Measurements from ENCODE around the gene TRIM62.

Gene TRIM62

GRCh38 chr1:33175865-33176264 lies 6.0 kb downstream of the TRIM62 start:
- TF ChIP-seq CTCF (IDR thresholded peaks at IDR 0.05; ENCODE audit: low read depth, low read length): no peak
- H3K4me3 ChIP-seq (ENCODE audit: low read depth, low read length): no peak overlapping the region

- H3K4me3 ChIP-seq (ENCODE audit: low read depth, low read length): no peak overlapping the region
- no peak for TF ChIP-seq CTCF (IDR thresholded peaks at IDR 0.05; ENCODE audit: low read depth, low read length)
Observed at GRCh38 chr1:33173091-33173490, 8.8 kb downstream of the TRIM62 start.

GRCh38 chr1:33171977-33172813 lies 9.6 kb downstream of the TRIM62 start:
- TF ChIP-seq CTCF (IDR thresholded peaks at IDR 0.05; ENCODE audit: low read depth, low read length): no peak
- H3K4me3 ChIP-seq (ENCODE audit: low read depth, low read length): no peak overlapping the region

- no peak overlapping the region for H3K4me3 ChIP-seq (ENCODE audit: low read depth, low read length)
- TF ChIP-seq CTCF (IDR thresholded peaks at IDR 0.05; ENCODE audit: low read depth, low read length): no peak
Observed at GRCh38 chr1:33170351-33171274, 11.2 kb downstream of the TRIM62 start.

- TF ChIP-seq CTCF (IDR thresholded peaks at IDR 0.05; ENCODE audit: low read depth, low read length): no peak
- no peak overlapping the region for H3K4me3 ChIP-seq (ENCODE audit: low read depth, low read length)
Observed at GRCh38 chr1:33169290-33170055, 12.4 kb downstream of the TRIM62 start.

GRCh38 chr1:33168556-33169289 lies 13.1 kb downstream of the TRIM62 start:
- no peak for TF ChIP-seq CTCF (IDR thresholded peaks at IDR 0.05; ENCODE audit: low read depth, low read length)
- no peak overlapping the region for H3K4me3 ChIP-seq (ENCODE audit: low read depth, low read length)

All from WI38 (cell line).